HepG2 (cell line): Measurements from ENCODE around the gene FXYD5. TPM values are rescaled to one million over a fixed set of nuclear protein-coding genes. Genes with fewer than 3 reads are reported as not detected.

Source experiments
- ATAC-seq: fragments of 200-7000 bp; cut with Tn5 transposase; 3 replicates; pipeline ENCODE4 v1.9.1; 2020; ENCODE audit warnings: mild to moderate bottlenecking, moderate library complexity
- BruUV-seq: library from RNA; stranded (reverse); fragments of 400-500 nt; replicated peaks from 2 replicates; lab custom pipeline; 2021; lab: Mats Ljungman, UMichigan
- CTCF ChIA-PET: fragments of 300-600 bp; formaldehyde crosslinking; extraction: SDS; loops from one replicate; lab custom pipeline; 2021; ENCODE audit warnings: low total read pairs, inconsistent platforms, low intra/inter-chr PET ratio; lab: Yijun Ruan, JAX
- POLR2A ChIA-PET: fragments of 350-600 bp; sonication (Branson Sonifier 250); formaldehyde crosslinking; loops from one replicate; lab custom pipeline; 2020; ENCODE audit warnings: antibody characterized with exemption, inconsistent platforms; lab: Yijun Ruan, JAX
- DNase-seq: peaks from one replicate; pipeline ENCODE4 v3.0.0-alpha.2; 2015; ENCODE audit warnings: low spot score
- FAIRE-seq: peaks from 3 replicates; lab custom pipeline; 2011; peaks lifted over from hg19 to GRCh38; lab: Jason Lieb, UNC
- H2AFZ ChIP-seq: one replicate; pipeline ENCODE4 v1.6.1; 2011; ENCODE audit warnings: low read length, inconsistent platforms
- H3K27ac ChIP-seq: fragments of 300-600 bp; 3 replicates; pipeline ENCODE4 v1.8.0; 2011; ENCODE audit warnings: mixed run types, mild to moderate bottlenecking, mixed read lengths, low read length, inconsistent platforms; ENCODE audit not compliant: insufficient read depth; ENCODE audit errors: extremely low read length
- H3K27me3 ChIP-seq, 2 experiments: fragments of 200-600 bp in 1 of 2; 2 replicates in 1 of 2; 3 replicates in 1 of 2; pipeline versions ENCODE4 v1.6.0 to v1.8.0; 2011; ENCODE audit warnings: low read length in 2 of 2, mild to moderate bottlenecking in 2 of 2, moderate library complexity in 2 of 2, inconsistent platforms in 1 of 2; ENCODE audit not compliant: insufficient read depth in 2 of 2, control insufficient read depth in 1 of 2
- H3K36me3 ChIP-seq, 2 experiments: fragments of 200-600 bp in 1 of 2; replicated peaks in 1 of 2; 2 replicates in 1 of 2; 3 replicates in 1 of 2; pipeline versions ENCODE4 v1.5.1 to v1.8.0; 2011; ENCODE audit warnings: low read length in 2 of 2, inconsistent platforms in 1 of 2; ENCODE audit not compliant: insufficient read depth in 2 of 2, control insufficient read depth in 1 of 2
- H3K4me1 ChIP-seq: 2 replicates; pipeline ENCODE4 v1.5.1; 2012; ENCODE audit warnings: low read length, inconsistent platforms; ENCODE audit not compliant: insufficient read depth
- H3K4me2 ChIP-seq: 2 replicates; pipeline ENCODE4 v1.6.0; 2011; ENCODE audit warnings: low read depth, low read length, inconsistent platforms
- H3K4me3 ChIP-seq, 3 experiments: fragments of 200-600 bp in 1 of 3; sonication (generic), shearing (Covaris generic) in 1 of 3; replicated peaks in 1 of 3; 2 replicates each; pipeline ENCODE4 v1.5.1; 2011 to 2016; ENCODE audit warnings: low read length in 3 of 3, inconsistent platforms in 2 of 3, low read depth in 2 of 3, mild to moderate bottlenecking in 2 of 3, control low read depth in 1 of 3, mixed read lengths in 1 of 3; ENCODE audit not compliant: insufficient read depth in 1 of 3
- H3K79me2 ChIP-seq: one replicate; pipeline ENCODE4 v1.6.1; 2011; ENCODE audit warnings: low read length, inconsistent platforms; ENCODE audit not compliant: insufficient read depth
- H3K9ac ChIP-seq: 2 replicates; pipeline ENCODE4 v1.6.0; 2011; ENCODE audit warnings: mild to moderate bottlenecking, low read depth, low read length, inconsistent platforms; ENCODE audit not compliant: insufficient read depth
- H3K9me3 ChIP-seq: 2 replicates; pipeline ENCODE4 v1.5.1; 2012; ENCODE audit warnings: mild to moderate bottlenecking, low read length
- H4K20me1 ChIP-seq: 2 replicates; pipeline ENCODE4 v1.6.0; 2011; ENCODE audit warnings: inconsistent platforms, mild to moderate bottlenecking, low read length, moderate library complexity; ENCODE audit not compliant: insufficient read depth
- RFX3 ChIP-seq: IDR thresholded peaks from 2 replicates; pipeline ENCODE4 v1.6.1; 2016; ENCODE audit warnings: missing biosample characterization, missing genetic modification reagents
- ZNF687 ChIP-seq: sonication (generic); formaldehyde crosslinking; IDR thresholded peaks from 2 replicates; pipeline ENCODE4 v1.5.1; 2020; ENCODE audit warnings: mild to moderate bottlenecking, missing genetic modification reagents, moderate library complexity
- WGBS: methylation state at CpG from one replicate; pipeline ENCODE4 v1.1.6; 2017; ENCODE audit warnings: low lambda C conversion rate; 5-methylcytosine and 5-hydroxymethylcytosine counted together
- in situ Hi-C: cut with HindIII; loops from 2 replicates; pipeline ENCODE4 v1.10.0; 2017; ENCODE audit warnings: low pct_unique_long_range_greater_than_20kb; ENCODE audit not compliant: extremely low pct_ligation_motif_present
- intact Hi-C: fragments of 100-400 bp; cut with micrococcal nuclease; formaldehyde crosslinking; loops from one replicate; pipeline ENCODE4 v1.10.0; 2022; ENCODE audit not compliant: unreplicated experiment
- polyA plus RNA-seq, 8 experiments: library from polyadenylated mRNA; depleted of rRNA in 3 of 8; stranded (reverse) in 7 of 8; unstranded in 1 of 8; fragments of >200 nt; fragmentation: Illumina TruSeq in 4 of 8; extraction: Trizol in 4 of 8; gene quantifications; 2 replicates each; pipeline versions ENCODE4 v1.2.1 to v1.2.3, GENCODE V29; 2011 to 2016; ENCODE audit warnings: low read depth in 4 of 8, missing spikeins in 1 of 8, mixed read lengths in 1 of 8; ENCODE audit not compliant: insufficient read depth in 1 of 8
- total RNA-seq, 5 experiments: library from RNA; depleted of rRNA; stranded (reverse); fragments of >200 nt; fragmentation: Illumina TruSeq; extraction: Trizol; gene quantifications; 2 replicates each; pipeline ENCODE4 v1.2.3, GENCODE V29; 2016; ENCODE audit warnings: low read depth in 1 of 5

FXYD5 gene
- total and polyA plus RNA-seq, 2 of the 13 experiments (the other 11 are each of a cell fraction or from before 2014, with no cell fraction given): 0.65 TPM; not detected in 1

DNA sequence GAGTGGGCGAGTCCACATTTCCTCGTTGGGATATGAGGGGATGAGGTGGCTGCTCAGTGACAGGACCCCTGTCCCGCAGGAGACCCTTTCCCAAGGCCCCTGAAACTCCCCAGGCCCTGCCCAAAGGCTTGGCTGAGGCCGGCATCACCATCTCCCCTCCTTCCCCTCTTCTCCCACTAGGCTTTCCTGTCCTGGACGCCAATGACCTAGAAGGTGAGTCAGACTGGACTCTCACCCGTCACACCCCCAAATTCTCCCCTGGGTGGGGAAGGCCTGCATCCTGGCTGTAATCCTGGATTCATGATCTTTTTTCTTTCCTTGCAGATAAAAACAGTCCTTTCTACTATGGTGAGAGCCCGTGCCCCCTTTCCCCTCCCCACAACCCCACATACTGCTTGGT is 33.6 kb upstream of the FXYD5 start:
- H4K20me1 ChIP-seq: no peaks in the 10 kb centered on the region
- H3K4me2 ChIP-seq: no peak overlapping the region
- H3K27me3 ChIP-seq: 0 out of 5 replicates have a peak, but pooled peaks cover 0 to 3% of the 10 kb centered on the region in 2 experiments
- POLR2A ChIA-PET: no interaction called here
- no peaks in the 10 kb centered on the region for H3K9me3 ChIP-seq
- no peak for FAIRE-seq
- no peaks in the 10 kb centered on the region for H3K79me2 ChIP-seq
- in situ Hi-C loops (no loop called here), intact Hi-C loops (no loop called here)
- H3K4me1 ChIP-seq: peaks cover 87% of the 10 kb centered on the region
- 86% methylated on average over 7 of the region's 7 CpGs for WGBS
- BruUV-seq: no TSS peak
- H3K36me3 ChIP-seq: no peaks in the 10 kb centered on the region
- TF ChIP-seq RFX3 (no peak), ZNF687 (CRISPR knock-in tag) (peak; percentile 27; the same call in 1 of the 2 replicates)
- no peak overlapping the region for H2AFZ ChIP-seq
- H3K27ac ChIP-seq: no peak overlapping the region
- no peak for DNase-seq
- H3K4me3 ChIP-seq: no peak overlapping the region
- no peak overlapping the region for H3K9ac ChIP-seq
- no peak for ATAC-seq
- CTCF ChIA-PET: no interaction called here
